ENCODE data around the gene PGBD4.
"Not testable (repeated sequence)": the region's sequence is repeated elsewhere in the genome, so short reads cannot be mapped to it uniquely, and the experiment has no call there.

The PGBD4 gene

GRCh38 chr15:34114215-34114614 lies 12.3 kb downstream of the PGBD4 start:
- no peak for DNase-seq (ENCODE audit: low spot score)

GRCh38 chr15:34114739-34115138 lies 12.9 kb downstream of the PGBD4 start:
- DNase-seq (ENCODE audit: low spot score): no peak

GRCh38 chr15:34116620-34117019 lies 14.7 kb downstream of the PGBD4 start:
- no peak for DNase-seq (ENCODE audit: low spot score)

- no peak for DNase-seq (ENCODE audit: low spot score)
Observed at GRCh38 chr15:34119291-34119690, 17.4 kb downstream of the PGBD4 start.

- not testable (repeated sequence) for DNase-seq (ENCODE audit: low spot score)
Observed at GRCh38 chr15:34120420-34120819, 18.5 kb downstream of the PGBD4 start.

GRCh38 chr15:34121786-34122185 lies 19.9 kb downstream of the PGBD4 start:
- not testable (repeated sequence) for DNase-seq (ENCODE audit: low spot score)

- DNase-seq (ENCODE audit: low spot score): no peak
Observed at GRCh38 chr15:34122771-34123183, 20.9 kb downstream of the PGBD4 start.

- DNase-seq (ENCODE audit: low spot score): no peak
Observed at GRCh38 chr15:34124651-34125050, 22.8 kb downstream of the PGBD4 start.

- no peak for DNase-seq (ENCODE audit: low spot score)
Observed at GRCh38 chr15:34125945-34126344, 24.1 kb downstream of the PGBD4 start.

GRCh38 chr15:34126522-34126921 lies 24.6 kb downstream of the PGBD4 start:
- DNase-seq (ENCODE audit: low spot score): no peak

- no peak for DNase-seq (ENCODE audit: low spot score)
Observed at GRCh38 chr15:34128898-34129297, 27.0 kb downstream of the PGBD4 start.

- no peak for DNase-seq (ENCODE audit: low spot score)
Observed at GRCh38 chr15:34132881-34133280, 31.0 kb downstream of the PGBD4 start.

- no peak for DNase-seq (ENCODE audit: low spot score)
Observed at GRCh38 chr15:34133511-34133910, 31.6 kb downstream of the PGBD4 start.

- DNase-seq (ENCODE audit: low spot score): no peak
Observed at GRCh38 chr15:34147371-34148140, 45.7 kb downstream of the PGBD4 start.

GRCh38 chr15:34154725-34155204 lies 52.9 kb downstream of the PGBD4 start:
- no peak for DNase-seq (ENCODE audit: low spot score)

GRCh38 chr15:34155859-34156258 lies 54.0 kb downstream of the PGBD4 start:
- DNase-seq (ENCODE audit: low spot score): no peak
